AG09319 (cell line): Measurements from ENCODE around the gene PIP5K1B.

ENCODE experiments used
- DNase-seq: peaks from one replicate; pipeline ENCODE4 v3.0.0-alpha.2; 2010; ENCODE audit warnings: low read depth; ENCODE audit errors: extremely low read depth
- CTCF ChIP-seq: IDR thresholded peaks from 2 replicates; pipeline ENCODE4 v1.5.1; 2011; ENCODE audit warnings: low read depth, mild to moderate bottlenecking, inconsistent platforms, low read length, moderate library complexity

The PIP5K1B gene

GRCh38 chr9:68733021-68733405, 28.0 kb downstream of the PIP5K1B start:
- no peak for TF ChIP-seq CTCF

GRCh38 chr9:68738358-68738757, 33.3 kb downstream of the PIP5K1B start:
- TF ChIP-seq CTCF = no peak
- no peak for DNase-seq

More at GRCh38 chr9:68733021-68733405, 28.0 kb downstream of the PIP5K1B start:
- no peak for DNase-seq

GRCh38 chr9:68739621-68740174, 34.7 kb downstream of the PIP5K1B start:
- DNase-seq = no peak
- TF ChIP-seq CTCF = no peak

- no peak for DNase-seq
- no peak for TF ChIP-seq CTCF
Observed at GRCh38 chr9:68740561-68740960, 35.5 kb downstream of the PIP5K1B start.

GRCh38 chr9:68741234-68741633, 36.2 kb downstream of the PIP5K1B start:
- DNase-seq = no peak
- no peak for TF ChIP-seq CTCF

- no peak for DNase-seq
Observed at GRCh38 chr9:68741704-68742332, 36.8 kb downstream of the PIP5K1B start.

GRCh38 chr9:68742333-68742730, 37.3 kb downstream of the PIP5K1B start:
- DNase-seq = no peak
- TF ChIP-seq CTCF = no peak

More at GRCh38 chr9:68741704-68742332, 36.8 kb downstream of the PIP5K1B start:
- no peak for TF ChIP-seq CTCF
